NB4 (cell line): Measurements from ENCODE around the gene SUFU.

Experiments used
- MYC ChIP-seq: IDR thresholded peaks from 2 replicates; pipeline ENCODE4 v1.6.1; 2011; ENCODE audit warnings: low read depth, low read length
- POLR2A ChIP-seq: IDR thresholded peaks from 2 replicates; pipeline ENCODE4 v1.6.1; 2011; ENCODE audit warnings: mild to moderate bottlenecking; ENCODE audit not compliant: insufficient read length; ENCODE audit errors: extremely low read depth
- TF ChIP-seq, protein P1 (sequence below): IDR thresholded peaks from one replicate; pipeline ENCODE4 v1.5.1; 2012; ENCODE audit warnings: low read depth, low read length
- TF ChIP-seq, protein P2 (sequence below): IDR thresholded peaks from 2 replicates; pipeline ENCODE4 v1.6.1; 2011; ENCODE audit warnings: low read depth, low read length

DNA sequence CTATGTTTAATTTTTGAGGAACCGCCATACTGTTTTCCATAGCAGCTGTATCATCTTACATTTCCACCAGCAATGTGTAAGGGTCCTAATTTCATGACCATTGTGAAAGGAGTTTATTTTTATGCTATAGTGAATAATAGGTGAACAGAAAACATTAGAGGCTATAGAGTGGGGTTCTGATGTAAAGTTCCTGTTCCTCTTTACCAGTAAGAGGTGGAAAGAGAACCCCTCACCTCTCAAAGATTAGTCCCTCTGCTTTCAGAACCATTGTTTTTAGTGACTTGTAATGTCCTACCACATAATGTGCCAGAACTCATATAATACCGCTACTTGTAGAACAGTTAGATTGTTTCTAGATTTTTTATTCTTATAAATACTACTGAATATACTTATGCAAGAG, 34.2 kb downstream of the SUFU start:
- no peak for TF ChIP-seq POLR2A
- TF ChIP-seq, protein P1, sequence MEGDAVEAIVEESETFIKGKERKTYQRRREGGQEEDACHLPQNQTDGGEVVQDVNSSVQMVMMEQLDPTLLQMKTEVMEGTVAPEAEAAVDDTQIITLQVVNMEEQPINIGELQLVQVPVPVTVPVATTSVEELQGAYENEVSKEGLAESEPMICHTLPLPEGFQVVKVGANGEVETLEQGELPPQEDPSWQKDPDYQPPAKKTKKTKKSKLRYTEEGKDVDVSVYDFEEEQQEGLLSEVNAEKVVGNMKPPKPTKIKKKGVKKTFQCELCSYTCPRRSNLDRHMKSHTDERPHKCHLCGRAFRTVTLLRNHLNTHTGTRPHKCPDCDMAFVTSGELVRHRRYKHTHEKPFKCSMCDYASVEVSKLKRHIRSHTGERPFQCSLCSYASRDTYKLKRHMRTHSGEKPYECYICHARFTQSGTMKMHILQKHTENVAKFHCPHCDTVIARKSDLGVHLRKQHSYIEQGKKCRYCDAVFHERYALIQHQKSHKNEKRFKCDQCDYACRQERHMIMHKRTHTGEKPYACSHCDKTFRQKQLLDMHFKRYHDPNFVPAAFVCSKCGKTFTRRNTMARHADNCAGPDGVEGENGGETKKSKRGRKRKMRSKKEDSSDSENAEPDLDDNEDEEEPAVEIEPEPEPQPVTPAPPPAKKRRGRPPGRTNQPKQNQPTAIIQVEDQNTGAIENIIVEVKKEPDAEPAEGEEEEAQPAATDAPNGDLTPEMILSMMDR: no peak
- TF ChIP-seq, protein P2, sequence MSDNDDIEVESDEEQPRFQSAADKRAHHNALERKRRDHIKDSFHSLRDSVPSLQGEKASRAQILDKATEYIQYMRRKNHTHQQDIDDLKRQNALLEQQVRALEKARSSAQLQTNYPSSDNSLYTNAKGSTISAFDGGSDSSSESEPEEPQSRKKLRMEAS: no peak
- TF ChIP-seq MYC: no peak
